Suprapubic skin (tissue), 4 donors: ENCODE results near the gene HTR7. TPM values are rescaled to one million over a fixed set of nuclear protein-coding genes. Genes with fewer than 3 reads are reported as not detected.
"Not testable (repeated sequence)": the region's sequence is repeated elsewhere in the genome, so short reads cannot be mapped to it uniquely, and the experiment has no call there.

Experiments used
- DNase-seq, 2 donors: peaks; one replicate each; pipeline ENCODE4 v3.0.0-alpha.2; 2019; ENCODE audit warnings: low spot score in 2 of 2
- H3K27ac ChIP-seq: fragments of 200-600 bp; sonication (generic); one replicate; pipeline ENCODE4 v1.5.1; 2019
- H3K27me3 ChIP-seq: fragments of 200-600 bp; sonication (generic); one replicate; pipeline ENCODE4 v1.5.1; 2019
- H3K36me3 ChIP-seq: fragments of 200-600 bp; sonication (generic); one replicate; pipeline ENCODE4 v1.5.1; 2019
- H3K4me1 ChIP-seq: fragments of 200-600 bp; sonication (generic); one replicate; pipeline ENCODE4 v1.5.1; 2019
- H3K4me3 ChIP-seq: fragments of 200-600 bp; sonication (generic); one replicate; pipeline ENCODE4 v1.5.1; 2019; ENCODE audit warnings: mild to moderate bottlenecking
- H3K9me3 ChIP-seq: fragments of 200-600 bp; sonication (generic); one replicate; pipeline ENCODE4 v1.5.1; 2019
- EP300 ChIP-seq: sonication (generic); formaldehyde crosslinking; IDR thresholded peaks from one replicate; pipeline ENCODE4 v1.6.1; 2017; ENCODE audit warnings: antibody characterized with exemption
- POLR2A ChIP-seq, 2 donors: fragments of 450-650 bp; IDR thresholded peaks; one replicate each; pipeline ENCODE4 v1.6.1; 2017; ENCODE audit warnings: antibody characterized with exemption in 2 of 2, mild to moderate bottlenecking in 2 of 2, moderate library complexity in 2 of 2
- POLR2AphosphoS5 ChIP-seq, 3 donors: sonication (generic); formaldehyde crosslinking; IDR thresholded peaks; one replicate each; pipeline ENCODE4 v1.6.1; 2017; ENCODE audit warnings: antibody characterized with exemption in 3 of 3
- WGBS: methylation state at CpG from one replicate; pipeline ENCODE4 v1.1.5; 2018; 5-methylcytosine and 5-hydroxymethylcytosine counted together
- total RNA-seq, 4 donors: library from RNA; depleted of rRNA; stranded (reverse); fragments of >200 nt; gene quantifications; one replicate each; pipeline ENCODE4 v1.1.0, GENCODE V29; 2016
- TF ChIP-seq, protein P1 (sequence below), 2 donors: fragments of 200-600 bp in 1 of 2; fragments of 450-650 bp in 1 of 2; sonication (generic) in 1 of 2; IDR thresholded peaks; one replicate each; pipeline ENCODE4 v1.5.1; 2016 to 2019; ENCODE audit warnings: antibody characterized with exemption in 2 of 2, mild to moderate bottlenecking in 1 of 2, moderate library complexity in 1 of 2

The HTR7 gene
- total RNA-seq, 4 donors from 2014 or later, result 0.23 to 0.59 (median 0.38) TPM

DNA sequence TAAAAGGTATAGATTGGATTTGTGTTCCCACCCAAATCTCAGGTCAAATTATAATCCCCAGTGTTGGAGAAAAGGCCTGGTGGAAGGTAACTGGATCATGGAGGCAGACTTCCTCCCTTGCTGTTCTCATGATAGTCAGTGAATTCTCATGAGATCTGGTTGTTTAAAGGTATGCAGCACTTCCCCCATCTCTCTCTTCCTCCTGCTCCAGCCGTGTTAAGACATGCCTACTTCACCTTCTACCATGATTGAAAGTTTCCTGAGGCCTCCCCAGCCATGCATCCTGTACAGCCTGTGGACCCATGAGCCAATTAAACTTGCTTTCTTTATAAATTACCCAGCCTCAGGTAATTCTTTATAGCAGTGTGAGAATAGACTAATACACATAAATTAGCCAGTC lies 39.1 kb downstream of the HTR7 start:
- Histone ChIP-seq H3K27me3 (peaks cover 3% of the 10 kb centered on the region), H3K36me3 (no peaks in the 10 kb centered on the region), H3K4me1 (peaks cover 6% of the 10 kb centered on the region), H3K9me3 (peaks cover 12% of the 10 kb centered on the region), H3K4me3 (no peak overlapping the region), H3K27ac (no peak overlapping the region)
- TF ChIP-seq POLR2AphosphoS5 (IDR thresholded peaks at IDR 0.05), result no peak
- TF ChIP-seq, protein P1, sequence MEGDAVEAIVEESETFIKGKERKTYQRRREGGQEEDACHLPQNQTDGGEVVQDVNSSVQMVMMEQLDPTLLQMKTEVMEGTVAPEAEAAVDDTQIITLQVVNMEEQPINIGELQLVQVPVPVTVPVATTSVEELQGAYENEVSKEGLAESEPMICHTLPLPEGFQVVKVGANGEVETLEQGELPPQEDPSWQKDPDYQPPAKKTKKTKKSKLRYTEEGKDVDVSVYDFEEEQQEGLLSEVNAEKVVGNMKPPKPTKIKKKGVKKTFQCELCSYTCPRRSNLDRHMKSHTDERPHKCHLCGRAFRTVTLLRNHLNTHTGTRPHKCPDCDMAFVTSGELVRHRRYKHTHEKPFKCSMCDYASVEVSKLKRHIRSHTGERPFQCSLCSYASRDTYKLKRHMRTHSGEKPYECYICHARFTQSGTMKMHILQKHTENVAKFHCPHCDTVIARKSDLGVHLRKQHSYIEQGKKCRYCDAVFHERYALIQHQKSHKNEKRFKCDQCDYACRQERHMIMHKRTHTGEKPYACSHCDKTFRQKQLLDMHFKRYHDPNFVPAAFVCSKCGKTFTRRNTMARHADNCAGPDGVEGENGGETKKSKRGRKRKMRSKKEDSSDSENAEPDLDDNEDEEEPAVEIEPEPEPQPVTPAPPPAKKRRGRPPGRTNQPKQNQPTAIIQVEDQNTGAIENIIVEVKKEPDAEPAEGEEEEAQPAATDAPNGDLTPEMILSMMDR (IDR thresholded peaks at IDR 0.05), result no peak
- TF ChIP-seq POLR2A (IDR thresholded peaks at IDR 0.05), result no peak
- TF ChIP-seq EP300, result no peak
- WGBS, result 42% methylated on average over 1 of the region's 1 CpG
- no peak for DNase-seq

DNA sequence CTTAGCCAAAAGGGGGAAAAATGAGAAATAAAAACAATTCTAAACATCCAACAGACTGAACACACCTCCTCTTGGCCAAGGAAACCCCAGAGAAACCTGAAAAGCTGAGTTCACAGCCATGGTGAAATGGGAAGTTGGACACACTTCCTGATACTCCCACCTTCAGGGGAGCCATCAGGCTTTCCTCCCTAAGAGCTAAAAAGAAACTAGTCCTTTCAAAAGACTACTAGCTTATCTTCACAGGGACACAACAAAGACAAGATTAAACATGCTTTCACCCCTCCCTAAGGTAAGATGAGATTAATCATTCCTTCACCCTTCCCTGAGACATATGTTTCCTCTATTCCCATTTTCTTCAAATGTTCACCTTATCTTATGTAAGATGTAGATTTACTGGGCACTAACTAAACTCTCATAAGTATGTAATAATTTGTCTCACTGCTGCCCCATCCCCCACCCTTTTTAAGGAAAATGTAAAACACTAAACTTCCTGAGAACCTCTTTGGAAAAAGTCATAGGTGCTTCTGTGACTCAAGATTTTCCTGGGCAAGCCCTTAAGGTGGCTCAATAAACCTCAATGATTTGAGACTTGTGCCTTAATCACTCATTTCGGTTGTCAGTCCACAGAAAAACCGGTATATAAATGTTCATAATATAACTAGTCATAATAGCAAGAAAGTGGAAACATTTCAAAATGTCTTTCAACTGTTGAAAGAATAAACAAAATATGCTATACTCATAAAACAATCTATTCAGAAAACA lies 40.5 kb downstream of the HTR7 start:
- H3K9me3 ChIP-seq, result peaks cover 2% of the 10 kb centered on the region
- H3K27ac ChIP-seq, result no peak overlapping the region
- TF ChIP-seq POLR2A (IDR thresholded peaks at IDR 0.05), result no peak
- no peak overlapping the region for H3K4me3 ChIP-seq
- H3K27me3 ChIP-seq, result no peaks in the 10 kb centered on the region
- no peak for DNase-seq
- no peaks in the 10 kb centered on the region for H3K36me3 ChIP-seq
- H3K4me1 ChIP-seq, result peaks cover 6% of the 10 kb centered on the region
- 59% methylated on average over 2 of the region's 2 CpGs for WGBS

DNA sequence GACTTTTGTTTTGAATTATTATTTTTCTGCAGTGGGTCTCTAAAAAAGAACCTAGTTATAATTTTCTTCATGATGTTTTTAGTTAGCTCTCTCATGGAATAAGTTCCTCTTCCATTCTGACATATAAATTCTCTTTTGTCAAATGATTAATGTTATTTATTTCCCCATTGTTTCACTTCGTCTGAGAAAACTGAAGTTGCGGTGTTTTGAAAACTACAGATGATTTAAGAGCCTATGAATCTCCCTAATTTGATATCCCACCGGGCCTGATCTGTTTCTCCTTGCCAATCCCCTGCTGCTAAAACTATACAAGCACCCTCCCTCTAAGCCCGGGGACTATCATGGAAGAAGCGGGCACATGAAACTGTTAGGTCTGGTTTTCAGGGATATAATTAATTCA lies 41.4 kb downstream of the HTR7 start:
- no peak for TF ChIP-seq POLR2AphosphoS5 (IDR thresholded peaks at IDR 0.05)
- no peak for TF ChIP-seq EP300
- TF ChIP-seq, protein P1 (IDR thresholded peaks at IDR 0.05), result no peak
- TF ChIP-seq POLR2A (IDR thresholded peaks at IDR 0.05), result no peak
- Histone ChIP-seq H3K9me3 (no peaks in the 10 kb centered on the region), H3K36me3 (no peaks in the 10 kb centered on the region), H3K4me1 (peaks cover 6% of the 10 kb centered on the region), H3K4me3 (no peak overlapping the region), H3K27me3 (no peaks in the 10 kb centered on the region), H3K27ac (no peak overlapping the region)
- DNase-seq, result no peak
- 73% methylated on average over 5 of the region's 5 CpGs for WGBS

- Histone ChIP-seq H3K27ac (no peak overlapping the region), H3K4me1 (peaks cover 6% of the 10 kb centered on the region), H3K36me3 (no peaks in the 10 kb centered on the region), H3K4me3 (no peak overlapping the region), H3K9me3 (no peaks in the 10 kb centered on the region), H3K27me3 (no peaks in the 10 kb centered on the region)
- no peak for TF ChIP-seq POLR2A (IDR thresholded peaks at IDR 0.05)
- TF ChIP-seq EP300, result no peak
- no peak for TF ChIP-seq POLR2AphosphoS5 (IDR thresholded peaks at IDR 0.05)
- TF ChIP-seq, protein P1 (IDR thresholded peaks at IDR 0.05), result no peak
- DNase-seq, result no peak
- WGBS, result 83% methylated on average over 7 of the region's 7 CpGs
Measured at GRCh38 chr10:90813594-90814365, 44.1 kb downstream of the HTR7 start.

DNA sequence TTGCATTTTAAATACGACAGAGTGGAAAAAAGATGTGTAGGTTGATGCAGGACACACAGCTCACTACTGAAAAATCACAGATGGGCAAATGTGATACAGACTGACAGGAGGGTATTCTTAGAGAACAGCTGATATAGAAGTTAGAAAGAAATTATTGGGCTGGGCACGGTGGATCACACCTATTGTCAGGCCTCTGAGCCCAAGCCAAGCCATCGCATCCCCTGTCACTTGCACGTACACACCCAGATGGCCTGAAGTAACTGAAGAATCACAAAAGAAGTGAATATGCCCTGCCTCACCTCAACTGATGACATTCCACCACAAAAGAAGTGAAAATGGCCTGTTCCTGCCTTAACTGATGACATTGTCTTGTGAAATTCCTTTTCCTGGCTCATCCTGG lies 50.7 kb downstream of the HTR7 start:
- H3K9me3 ChIP-seq, H3K4me1 ChIP-seq, H3K4me3 ChIP-seq, DNase-seq, H3K36me3 ChIP-seq, H3K27me3 ChIP-seq, H3K27ac ChIP-seq: not testable (repeated sequence)
- WGBS, result 82% methylated on average over 4 of the region's 4 CpGs

DNA sequence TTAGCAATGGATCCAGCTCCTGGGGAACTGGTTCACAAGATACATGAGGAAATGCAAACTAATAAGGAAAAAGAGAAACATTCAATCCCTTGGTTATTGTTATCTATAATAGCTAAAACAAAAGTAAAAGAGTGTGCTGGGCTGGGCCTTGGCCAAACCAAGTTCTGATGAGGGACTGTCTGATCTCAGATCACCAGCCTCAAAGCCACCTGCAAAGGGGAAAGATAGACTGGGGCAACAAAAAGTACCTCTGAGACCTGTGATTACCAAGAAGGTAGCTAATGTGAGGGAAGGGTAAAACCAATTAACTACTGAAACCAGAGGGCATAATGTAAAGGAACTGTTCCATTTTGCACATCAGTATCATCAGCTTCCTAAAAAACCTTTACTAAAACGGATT lies 51.2 kb downstream of the HTR7 start:
- no peak for DNase-seq
- Histone ChIP-seq H3K36me3 (no peaks in the 10 kb centered on the region), H3K27ac (no peak overlapping the region), H3K9me3 (no peaks in the 10 kb centered on the region), H3K4me3 (no peak overlapping the region), H3K4me1 (no peaks in the 10 kb centered on the region), H3K27me3 (no peaks in the 10 kb centered on the region)
- TF ChIP-seq EP300, result no peak
- no peak for TF ChIP-seq POLR2AphosphoS5 (IDR thresholded peaks at IDR 0.05)
- TF ChIP-seq, protein P1 (IDR thresholded peaks at IDR 0.05), result no peak
- TF ChIP-seq POLR2A (IDR thresholded peaks at IDR 0.05), result no peak
- 87% methylated on average over 1 of the region's 1 CpG for WGBS
